ENCODE data around the gene GTF2H2C.

DNA sequence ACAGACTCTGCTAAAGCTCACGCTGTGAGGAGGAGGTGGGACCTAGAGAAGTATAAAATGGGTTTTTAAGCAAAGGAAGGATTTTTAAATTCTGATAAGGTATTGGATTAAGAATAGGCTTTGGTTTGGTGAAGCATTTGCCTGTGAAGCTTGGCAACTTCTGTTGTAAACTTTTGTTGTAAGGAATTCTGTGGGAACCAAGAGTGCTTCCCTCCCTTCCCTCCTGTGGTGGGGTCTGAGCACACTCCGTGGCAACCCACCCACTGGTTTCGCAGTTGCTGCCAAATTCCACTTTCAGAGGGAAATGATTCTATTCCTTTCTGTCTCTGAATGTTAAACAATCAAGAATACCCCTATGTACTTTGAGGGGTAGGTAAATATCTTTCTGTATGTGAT lies 28.6 kb upstream of the GTF2H2C start:
- TF ChIP-seq, protein P1, sequence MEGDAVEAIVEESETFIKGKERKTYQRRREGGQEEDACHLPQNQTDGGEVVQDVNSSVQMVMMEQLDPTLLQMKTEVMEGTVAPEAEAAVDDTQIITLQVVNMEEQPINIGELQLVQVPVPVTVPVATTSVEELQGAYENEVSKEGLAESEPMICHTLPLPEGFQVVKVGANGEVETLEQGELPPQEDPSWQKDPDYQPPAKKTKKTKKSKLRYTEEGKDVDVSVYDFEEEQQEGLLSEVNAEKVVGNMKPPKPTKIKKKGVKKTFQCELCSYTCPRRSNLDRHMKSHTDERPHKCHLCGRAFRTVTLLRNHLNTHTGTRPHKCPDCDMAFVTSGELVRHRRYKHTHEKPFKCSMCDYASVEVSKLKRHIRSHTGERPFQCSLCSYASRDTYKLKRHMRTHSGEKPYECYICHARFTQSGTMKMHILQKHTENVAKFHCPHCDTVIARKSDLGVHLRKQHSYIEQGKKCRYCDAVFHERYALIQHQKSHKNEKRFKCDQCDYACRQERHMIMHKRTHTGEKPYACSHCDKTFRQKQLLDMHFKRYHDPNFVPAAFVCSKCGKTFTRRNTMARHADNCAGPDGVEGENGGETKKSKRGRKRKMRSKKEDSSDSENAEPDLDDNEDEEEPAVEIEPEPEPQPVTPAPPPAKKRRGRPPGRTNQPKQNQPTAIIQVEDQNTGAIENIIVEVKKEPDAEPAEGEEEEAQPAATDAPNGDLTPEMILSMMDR (conservative IDR thresholded peaks at IDR 0.05 in 1 of 2, IDR thresholded peaks at IDR 0.05 in 1 of 2; ENCODE audit: low read depth in 1 of 2, low read length in 2 of 2) = no peak
- TF ChIP-seq EZH2 (IDR thresholded peaks at IDR 0.05; ENCODE audit: low read length, missing control alignments) = no peak
